HUDEP-2 (cell line): ENCODE results near the gene TNFRSF1A.

Experiments used
- DNase-seq, 76 experiments: peaks; one replicate each; lab custom pipeline; 2025; ENCODE audit not compliant: unreplicated experiment in 76 of 76; lab: John Stamatoyannopoulos, UW

Gene TNFRSF1A

DNA sequence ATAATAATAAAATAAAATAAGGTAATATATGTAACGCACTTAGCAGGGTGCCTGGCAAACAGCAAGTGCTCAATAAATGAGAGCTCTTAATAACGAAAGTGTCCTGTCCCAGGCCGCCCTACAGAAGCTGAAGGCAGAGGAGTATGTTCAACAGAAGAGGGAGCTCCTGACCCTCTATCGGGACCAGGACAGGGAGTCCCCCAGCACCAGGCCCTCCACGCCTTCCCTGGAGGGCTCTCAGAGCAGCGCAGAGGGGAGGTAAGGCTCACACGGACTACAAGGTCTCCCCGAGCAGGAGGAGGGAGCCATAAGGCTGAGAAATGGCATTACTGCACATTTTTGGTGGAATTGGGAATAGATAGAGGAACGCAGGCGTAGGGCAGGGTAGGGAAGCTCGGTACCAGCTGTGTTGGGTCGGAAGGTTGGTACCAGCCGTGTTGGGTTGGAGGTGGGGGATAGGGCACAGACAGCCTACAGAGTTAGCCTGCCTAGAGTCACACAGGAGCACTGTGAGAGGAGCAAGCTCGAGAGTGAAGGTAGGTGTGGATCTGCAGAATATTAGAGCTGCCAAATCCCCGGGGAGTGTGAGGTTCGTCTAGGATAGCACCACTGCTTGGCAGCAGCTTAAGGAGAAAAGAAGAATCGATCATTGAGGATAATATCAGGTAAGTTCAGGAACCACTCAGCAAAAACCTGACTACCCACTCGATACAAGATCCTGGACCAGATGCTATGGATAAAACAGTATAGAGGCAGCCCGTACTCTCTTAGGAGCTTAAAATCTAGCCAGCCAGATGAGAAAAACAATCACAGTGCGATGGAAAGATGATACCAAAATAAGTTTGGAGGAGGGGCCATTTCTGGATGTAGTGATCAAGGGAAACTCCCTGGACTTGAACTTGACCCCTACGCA lies 15.3 kb downstream of the TNFRSF1A start:
- peak in 14 of 76 experiments; percentile 2 to 50 (median 14) for DNase-seq

DNA sequence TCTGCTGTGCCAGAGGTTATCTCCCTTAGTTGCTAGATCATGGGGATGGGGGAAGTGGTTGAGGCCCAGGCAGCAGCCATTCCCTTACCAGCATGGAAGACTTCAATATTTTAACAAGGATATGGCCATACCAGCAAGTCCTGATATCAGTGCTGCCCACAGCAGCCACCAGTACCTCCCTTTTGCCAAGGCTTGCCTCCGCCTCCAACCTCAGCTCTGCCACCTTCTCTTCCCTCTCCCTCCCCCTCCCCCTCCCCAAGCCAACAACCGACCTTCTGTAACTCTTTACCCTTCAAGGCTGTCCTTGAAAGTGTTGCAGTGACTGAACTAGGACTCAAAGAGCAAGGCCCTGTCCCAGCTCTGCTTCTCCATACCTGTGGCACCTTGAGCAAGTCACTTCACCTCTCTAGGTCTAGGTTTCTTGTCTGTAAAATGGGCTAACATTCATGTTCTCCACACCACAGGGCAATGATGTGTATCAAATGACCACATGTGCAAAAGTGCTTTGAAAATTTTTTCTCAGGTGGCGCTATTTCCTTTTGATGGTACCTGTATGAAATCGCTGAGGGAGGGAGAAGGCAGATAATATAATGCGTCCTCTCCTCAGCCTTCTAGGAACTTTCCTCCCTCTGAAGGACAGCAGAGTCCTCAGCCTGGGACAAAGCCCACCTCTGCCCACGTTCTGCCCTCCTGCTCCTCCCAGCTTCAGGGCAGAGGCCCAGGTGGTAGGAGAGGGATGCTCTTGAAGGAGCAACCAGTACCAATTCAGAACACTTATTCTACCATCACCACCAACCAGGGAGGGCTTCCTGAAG lies 16.7 kb downstream of the TNFRSF1A start:
- no peak for DNase-seq

DNA sequence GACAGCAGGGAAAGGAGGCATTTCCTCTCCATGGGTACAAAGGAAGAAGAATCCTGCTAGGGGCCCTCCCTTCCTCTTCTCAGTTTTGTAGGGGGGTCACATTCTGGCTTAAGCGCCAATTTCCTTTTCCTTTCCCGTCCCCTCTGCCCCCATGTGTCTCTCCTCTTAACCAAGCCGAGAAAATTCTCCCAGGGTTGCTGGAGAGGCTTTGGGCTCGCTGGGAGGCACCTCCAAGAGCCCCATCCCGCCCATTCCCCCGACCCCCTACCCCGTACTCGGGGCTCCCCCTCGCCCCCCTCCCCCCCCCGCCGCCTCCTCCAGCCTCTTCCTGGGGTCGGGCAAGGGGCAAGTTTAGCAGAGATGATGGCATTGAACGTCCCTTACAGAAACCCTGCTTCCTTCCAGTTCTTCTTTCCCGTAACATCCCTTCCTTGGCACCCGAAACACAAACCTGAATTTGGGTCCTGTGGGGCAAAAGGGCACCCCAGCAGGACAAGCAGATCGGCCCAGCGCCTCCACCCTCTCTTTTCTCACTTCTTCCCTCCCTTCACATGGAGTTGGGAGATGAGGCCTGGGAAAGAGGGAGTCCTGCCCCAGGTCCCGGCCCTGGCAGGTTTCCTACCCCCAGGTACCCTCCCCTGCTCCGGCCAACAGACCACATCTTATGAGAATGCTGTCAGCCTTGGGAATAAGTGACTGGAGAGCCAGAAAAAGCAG lies 17.7 kb downstream of the TNFRSF1A start:
- DNase-seq: no peak

DNA sequence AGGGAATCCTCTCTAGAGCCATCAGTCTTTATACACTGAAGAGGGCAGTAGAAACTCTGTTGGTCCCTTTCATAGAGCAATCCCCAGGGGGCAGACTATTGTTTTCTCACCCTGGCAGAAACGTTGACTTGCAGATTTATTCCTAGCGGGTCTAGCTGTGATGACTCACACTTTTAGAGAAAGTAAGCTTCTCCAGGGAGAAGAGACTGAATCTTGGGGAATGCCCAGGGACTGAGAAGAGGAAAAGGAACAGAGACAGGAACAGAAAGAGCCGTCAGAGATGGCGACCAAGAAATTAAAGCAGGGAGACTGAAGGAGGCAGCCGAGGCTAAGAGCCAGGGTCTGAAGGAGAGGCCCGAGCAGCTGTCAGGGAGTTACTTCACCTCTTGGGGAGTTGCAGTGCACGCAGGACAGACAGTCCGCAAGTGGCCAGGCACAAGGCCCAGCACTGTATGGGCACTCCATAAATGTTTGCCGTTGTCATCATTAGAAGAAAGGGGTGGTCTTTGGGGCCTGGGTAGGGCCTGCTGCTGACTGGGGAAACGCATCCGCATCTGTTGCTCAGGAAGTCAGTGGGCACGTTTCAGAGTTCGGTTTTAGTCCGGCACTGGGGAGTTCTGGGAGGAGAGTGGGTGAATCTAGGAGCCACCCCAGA lies 18.4 kb downstream of the TNFRSF1A start:
- DNase-seq: peak in 33 of 76 experiments; percentile 6 to 62 (median 34)

DNA sequence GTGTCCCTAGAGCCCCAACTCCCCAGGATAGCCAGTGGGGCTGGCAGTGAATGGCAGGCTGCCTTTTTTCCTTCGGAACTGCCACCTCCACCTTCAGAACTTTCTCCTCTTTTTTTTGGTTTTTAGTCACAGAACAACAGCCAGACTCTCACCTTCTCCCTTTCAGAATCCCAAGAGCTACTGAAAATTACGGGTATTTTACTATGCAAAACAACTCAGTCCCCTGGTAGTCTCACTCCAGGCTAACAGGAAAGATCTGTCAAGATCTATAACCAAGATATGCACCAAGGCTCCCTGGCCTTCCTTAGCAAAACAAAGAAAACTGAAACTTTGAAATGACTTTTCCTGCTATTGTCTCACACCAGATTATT lies 18.9 kb downstream of the TNFRSF1A start:
- no peak for DNase-seq

DNA sequence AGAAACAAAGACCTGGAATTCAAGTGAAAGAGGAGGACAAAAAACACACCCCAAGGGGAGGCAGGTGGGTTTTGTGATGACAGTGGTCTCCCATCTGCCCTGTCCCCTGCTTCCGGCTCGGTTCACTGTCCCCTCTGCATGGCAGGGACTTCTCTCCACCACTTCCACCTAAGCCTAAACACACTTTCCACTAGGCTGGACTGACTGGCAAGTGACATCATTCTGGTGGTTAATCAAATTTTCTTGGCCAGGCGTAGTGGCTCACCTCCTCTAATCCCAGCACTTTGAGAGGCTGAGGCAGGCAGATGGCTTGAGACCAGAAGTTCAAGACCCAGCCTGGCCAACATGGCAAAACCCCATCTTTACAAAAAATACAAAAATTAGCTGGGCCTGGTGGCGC lies 19.5 kb downstream of the TNFRSF1A start:
- DNase-seq: no peak

DNA sequence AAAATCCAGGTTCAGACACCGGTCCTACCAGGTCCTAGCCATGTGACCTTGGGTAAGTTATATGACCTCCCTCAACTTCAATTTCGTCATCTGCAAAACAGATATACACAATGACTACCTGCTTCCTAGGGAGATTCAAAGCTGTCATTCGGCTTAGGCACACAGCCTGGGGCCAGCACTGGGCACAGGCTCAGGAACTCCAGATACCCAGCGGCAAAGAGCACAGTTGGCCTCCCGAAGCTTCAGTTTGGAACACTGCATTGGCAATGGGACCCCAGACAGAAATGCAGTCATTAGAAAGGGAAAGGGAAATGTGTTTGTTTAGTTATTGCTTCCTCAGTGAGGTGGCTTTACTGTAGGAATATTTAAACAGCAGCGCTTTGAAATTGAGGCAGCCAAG lies 20.0 kb downstream of the TNFRSF1A start:
- DNase-seq: no peak

DNA sequence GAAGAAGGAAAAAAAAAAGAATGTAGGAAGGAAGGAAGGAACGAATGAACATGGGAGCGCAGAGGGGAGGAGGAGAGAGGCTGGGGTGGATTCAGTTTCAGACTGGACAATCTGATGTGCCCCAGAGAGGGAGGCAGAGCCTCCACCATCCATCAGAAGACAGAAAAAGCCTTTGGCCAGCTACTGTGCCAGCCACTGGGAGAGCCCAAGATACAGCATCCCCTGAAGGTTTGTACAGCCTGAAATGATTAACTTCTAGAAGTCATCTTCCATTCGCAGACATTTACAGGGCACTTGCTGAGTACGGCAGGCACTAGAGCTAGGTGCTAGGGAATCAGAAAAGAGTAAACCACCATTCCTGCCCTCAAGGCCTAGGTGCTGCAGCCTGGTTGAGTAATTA lies 22.4 kb downstream of the TNFRSF1A start:
- DNase-seq: no peak

DNA sequence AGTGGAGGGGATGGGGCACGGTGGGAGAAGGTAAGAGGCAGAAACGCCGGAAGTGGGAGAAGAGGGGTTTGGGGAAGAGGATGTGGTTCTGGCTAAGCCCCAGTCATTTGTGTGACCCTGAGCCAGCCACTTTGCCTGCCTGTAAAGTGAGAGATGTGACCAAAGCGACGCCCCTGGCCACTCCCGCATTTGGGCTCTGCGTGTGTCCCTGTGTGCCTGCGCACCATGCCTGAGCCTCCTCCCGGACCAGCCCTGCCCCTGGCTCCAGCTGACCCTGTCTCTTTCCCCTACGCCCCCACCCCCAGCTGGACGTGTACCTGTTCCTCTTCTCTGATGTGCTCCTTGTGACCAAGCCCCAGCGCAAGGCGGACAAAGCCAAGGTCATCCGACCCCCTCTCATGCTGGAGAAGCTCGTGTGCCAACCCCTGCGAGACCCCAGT lies 23.4 kb downstream of the TNFRSF1A start:
- DNase-seq: no peak

DNA sequence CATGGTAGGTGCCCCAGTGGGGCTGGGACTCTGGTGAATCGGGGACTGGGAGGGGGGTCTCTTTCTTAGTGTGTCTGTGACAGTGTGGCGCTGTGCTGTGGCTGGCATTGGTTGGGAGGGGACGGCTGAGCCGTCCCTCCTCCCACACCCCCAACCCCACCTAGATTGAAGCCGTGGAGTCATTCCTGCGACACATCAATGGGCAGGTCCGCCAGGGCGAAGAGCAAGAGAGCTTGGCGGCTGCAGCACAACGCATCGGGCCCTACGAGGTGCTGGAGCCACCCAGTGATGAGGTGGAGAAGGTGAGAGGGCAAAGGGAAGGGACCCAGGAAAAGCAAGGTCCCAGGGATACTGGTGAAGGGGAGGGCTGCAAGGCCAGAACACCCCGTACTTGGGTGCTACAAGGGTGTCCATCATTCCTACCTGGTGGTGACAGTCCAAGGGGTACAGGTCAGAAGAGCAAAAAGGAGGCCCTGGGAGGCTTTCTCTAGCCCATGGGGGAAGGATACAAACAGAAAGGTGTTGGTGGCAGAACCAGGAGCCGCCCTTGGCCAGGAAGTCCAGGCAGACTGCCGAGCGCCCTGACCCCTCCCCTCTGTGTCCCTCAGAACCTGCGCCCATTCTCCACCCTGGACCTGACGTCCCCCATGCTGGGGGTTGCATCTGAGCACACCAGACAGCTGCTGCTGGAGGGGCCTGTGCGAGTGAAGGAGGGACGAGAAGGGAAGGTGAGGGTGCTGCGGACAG lies 24.0 kb downstream of the TNFRSF1A start:
- DNase-seq: no peak

DNA sequence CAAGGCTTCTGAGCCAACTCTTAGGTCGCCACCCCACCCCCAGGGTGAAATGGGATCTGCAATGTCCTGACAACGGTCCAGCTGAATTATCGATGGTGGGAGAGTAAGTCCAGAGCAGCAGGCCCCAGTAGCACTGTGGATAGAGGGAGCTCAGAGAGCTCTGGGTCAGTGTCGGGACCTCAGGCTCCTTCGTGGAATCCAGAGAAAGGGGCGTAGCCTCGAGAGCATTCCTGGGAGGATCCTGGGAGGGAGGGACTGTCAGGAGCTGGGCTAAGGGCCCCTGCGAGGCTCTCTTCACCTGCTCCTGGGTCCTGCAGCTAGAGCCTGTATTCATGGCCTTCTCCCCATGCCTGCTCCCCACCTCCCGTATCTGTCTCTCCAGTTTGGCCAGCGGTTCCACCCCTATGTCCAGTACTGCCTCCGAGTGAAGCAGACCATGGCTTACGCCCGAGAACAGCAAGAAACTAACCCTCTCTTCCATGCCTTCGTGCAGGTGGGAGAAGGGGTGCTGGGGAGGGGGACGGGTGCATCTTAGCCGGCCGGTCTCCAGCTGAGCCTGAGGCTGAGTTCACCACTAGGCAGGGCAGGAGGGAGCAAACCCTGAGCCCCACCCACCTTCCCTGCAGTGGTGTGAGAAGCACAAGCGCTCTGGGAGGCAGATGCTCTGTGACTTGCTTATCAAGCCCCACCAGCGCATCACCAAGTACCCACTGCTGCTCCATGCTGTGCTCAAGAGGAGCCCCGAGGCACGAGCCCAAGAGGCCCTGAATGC lies 24.8 kb downstream of the TNFRSF1A start:
- DNase-seq: peak in 6 of 76 experiments; percentile 10 to 39 (median 32)

DNA sequence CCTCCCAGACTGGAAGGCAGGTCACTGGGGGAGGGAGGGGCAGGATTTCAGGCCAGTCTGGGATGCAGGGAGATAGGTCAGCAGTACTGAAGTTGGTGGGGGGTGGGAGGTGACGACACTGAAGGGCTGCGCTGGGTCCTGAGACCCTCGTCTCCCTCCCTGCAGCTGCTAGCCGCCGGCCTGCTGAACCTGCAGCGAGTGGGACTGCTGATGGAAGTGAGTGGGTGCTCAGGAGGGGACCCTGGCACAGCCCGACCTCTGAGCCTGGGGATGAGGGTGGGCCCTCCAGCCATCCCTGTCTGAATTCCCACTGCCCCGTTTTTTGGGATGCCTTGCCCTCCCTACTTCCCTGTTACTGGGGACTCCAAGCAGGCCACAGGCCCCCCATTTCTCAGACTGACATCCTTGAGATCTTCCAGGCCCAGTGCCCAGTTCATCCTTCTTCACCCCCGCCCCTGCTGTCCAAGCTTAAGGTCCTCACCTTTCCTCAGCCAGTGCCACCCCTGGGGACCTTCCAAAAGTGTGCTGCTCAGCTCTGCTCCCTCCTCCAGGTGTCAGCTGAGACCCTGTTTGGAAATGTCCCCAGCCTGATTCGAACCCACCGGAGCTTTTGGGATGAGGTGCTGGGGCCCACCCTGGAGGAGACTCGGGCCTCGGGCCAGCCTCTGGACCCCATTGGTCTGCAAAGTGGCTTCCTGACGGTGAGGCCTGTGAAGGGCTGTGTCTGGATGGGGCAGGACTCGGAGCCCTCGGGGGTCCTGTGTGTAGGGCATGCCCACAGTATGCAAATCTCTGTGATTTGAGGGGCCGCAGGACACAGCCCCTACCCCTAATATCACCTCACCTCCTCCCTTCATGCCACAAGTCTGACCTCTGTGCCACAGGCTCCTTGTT lies 25.9 kb downstream of the TNFRSF1A start:
- no peak for DNase-seq

DNA sequence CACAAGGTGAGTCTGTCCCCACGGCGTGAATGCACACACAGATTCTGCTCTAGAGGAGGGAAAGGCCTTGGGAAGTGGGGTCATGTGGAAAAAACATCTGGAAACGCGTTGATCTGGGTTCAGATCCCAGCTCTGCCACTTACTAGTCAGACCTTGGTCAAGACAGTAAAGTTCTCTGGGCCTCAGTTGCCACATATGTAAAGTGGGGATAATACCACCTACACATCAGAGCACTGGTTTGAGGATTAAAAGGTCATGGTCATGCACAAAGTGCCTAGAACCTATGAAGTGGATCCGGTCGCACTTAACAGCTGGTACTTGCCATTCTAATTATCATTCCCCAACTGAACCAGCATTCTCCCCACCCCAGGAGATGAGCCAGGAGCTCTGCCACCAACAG lies 26.7 kb downstream of the TNFRSF1A start:
- no peak for DNase-seq

DNA sequence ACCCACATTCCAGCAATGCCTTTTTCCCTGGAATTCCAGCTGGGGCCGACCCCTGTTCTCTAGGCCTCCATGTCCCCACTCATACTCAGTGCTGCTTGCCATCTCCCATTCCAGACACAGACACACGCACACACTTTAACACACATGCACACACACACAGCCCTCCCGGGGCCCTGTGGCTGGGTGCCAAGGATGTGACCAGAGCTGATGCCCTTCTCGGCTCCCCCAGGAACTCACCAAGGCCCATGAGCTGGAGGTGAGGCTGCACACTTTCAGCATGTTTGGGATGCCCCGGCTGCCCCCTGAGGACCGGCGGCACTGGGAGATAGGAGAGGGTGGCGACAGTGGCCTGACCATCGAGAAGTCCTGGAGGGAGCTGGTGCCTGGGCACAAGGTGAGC lies 27.1 kb downstream of the TNFRSF1A start:
- DNase-seq: no peak

DNA sequence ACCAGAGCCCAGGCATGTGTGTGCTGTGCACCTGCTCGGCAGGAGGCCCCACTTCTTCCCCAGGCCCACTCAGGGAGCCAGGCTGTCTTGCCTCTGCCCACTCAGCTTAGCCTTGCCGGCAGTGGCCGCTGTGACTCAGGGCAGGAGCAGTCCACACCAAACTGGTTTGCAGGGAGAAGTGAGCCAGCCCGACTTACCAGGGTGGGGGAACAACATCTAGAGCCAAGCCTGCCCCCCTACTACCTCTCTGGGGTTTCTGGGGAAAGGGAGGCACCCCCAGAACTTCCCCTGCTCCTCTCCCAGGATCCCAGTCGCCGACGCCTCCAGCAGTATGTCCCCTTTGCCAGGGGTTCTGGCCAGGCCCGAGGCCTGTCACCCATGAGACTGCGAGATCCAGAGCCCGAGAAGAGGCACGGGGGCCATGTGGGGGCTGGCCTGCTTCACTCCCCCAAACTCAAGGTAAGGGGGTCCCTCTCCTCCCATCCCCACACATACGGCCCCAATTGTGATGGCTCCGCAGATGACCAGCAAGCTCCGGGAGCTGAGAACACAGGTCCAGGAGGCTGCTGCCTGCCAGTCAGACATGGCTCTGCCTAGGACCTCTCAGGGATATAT lies 28.4 kb downstream of the TNFRSF1A start:
- no peak for DNase-seq

DNA sequence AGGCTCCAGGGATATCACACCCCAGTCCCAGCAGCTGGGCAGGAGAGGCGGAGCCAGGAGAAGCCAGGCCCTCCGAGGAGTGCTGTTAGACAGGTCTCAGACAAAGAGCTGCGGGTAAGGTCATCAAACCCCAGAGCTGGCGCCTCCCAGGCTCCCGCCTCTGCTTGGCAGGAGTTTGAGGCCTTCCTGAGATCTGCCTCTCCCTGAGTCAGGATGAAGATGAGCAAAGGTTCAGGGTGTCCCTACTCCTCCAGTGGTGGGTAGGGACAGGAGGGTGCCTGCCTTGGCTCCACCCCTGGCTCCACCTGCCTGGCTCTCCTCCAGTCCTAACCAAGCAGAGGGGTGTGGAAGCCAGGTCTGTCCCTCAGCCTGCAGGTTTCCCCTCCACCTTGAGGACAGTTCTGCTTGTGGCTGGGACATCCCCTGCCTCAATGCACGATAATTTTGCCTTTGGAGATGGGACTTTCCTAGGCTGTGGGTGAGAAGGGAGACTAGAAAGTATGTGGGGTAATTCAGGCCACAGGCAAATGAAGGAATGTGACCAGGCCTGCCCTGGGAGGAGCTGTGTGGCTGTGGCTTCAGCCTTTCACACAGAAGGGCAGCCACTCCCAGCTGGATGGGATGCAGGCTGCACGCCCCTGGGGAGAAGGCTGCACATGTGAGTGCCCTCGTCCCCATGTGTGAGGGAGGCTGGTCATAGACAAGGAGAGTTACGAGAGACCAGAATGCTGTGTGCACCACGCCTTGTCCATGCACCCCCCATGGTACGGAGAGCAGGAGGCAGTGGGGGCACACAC lies 29.1 kb downstream of the TNFRSF1A start:
- peak in 1 of 76 experiments; percentile 2 for DNase-seq
